ENCODE results near the gene DAZAP2.
A peak's percentile ranks its signal among the peaks of the same experiment; 100 is the strongest.

The DAZAP2 gene, protein sequence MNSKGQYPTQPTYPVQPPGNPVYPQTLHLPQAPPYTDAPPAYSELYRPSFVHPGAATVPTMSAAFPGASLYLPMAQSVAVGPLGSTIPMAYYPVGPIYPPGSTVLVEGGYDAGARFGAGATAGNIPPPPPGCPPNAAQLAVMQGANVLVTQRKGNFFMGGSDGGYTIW

DNA sequence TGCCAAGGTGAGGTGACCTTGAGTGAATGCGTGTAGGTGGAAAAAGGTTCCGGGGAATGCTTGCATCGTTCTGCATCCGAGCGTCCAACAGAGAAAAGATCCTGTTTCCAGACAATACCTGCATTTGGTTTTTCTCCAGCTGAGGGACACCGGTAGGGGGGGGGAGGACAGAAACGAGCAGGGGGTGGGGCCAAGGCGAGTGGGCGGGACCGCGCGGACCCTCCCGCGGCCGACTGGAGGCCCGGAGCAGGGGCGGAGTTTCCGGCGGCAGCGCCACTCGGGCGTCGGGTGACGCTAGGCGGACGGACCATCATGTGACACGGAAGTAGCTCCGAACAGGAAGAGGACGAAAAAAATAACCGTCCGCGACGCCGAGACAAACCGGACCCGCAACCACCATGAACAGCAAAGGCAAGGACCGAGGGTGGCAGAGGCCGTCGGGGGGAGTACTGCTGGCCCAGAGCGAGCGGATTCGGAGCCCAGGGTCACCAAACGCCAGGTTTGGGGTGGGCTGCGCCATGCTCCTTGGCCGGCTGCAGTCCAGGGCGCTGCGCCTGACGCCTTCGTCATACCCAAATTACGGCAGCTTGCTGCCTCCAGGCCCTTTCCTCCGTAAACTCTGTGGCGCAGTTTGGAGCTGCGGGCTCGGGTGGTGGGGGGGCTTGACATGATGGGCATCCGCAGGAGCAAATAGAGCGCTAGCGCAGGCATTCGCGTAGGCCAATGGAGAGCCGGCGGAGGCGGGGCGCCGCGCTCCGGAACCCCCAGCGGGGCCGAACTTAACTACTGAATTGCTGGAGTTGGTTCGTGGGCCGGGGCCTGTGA is at the start of gene DAZAP2:
Gene DAZAP2 (plus strand): TSS at position 317 of the 825 bp plus-strand sequence. CDS start 82 bp downstream, at position 399.
- TF ChIP-seq, protein P1, sequence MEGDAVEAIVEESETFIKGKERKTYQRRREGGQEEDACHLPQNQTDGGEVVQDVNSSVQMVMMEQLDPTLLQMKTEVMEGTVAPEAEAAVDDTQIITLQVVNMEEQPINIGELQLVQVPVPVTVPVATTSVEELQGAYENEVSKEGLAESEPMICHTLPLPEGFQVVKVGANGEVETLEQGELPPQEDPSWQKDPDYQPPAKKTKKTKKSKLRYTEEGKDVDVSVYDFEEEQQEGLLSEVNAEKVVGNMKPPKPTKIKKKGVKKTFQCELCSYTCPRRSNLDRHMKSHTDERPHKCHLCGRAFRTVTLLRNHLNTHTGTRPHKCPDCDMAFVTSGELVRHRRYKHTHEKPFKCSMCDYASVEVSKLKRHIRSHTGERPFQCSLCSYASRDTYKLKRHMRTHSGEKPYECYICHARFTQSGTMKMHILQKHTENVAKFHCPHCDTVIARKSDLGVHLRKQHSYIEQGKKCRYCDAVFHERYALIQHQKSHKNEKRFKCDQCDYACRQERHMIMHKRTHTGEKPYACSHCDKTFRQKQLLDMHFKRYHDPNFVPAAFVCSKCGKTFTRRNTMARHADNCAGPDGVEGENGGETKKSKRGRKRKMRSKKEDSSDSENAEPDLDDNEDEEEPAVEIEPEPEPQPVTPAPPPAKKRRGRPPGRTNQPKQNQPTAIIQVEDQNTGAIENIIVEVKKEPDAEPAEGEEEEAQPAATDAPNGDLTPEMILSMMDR (IDR thresholded peaks at IDR 0.05; ENCODE audit: low read depth, low read length, missing control alignments): no peak
- H3K4me3 ChIP-seq (replicated peaks; ENCODE audit: low read depth, low read length): peak within 1 kb of the TSS; percentile 96
- DNase-seq (ENCODE audit: extremely low read depth, low read depth): peak; percentile 76

DNA sequence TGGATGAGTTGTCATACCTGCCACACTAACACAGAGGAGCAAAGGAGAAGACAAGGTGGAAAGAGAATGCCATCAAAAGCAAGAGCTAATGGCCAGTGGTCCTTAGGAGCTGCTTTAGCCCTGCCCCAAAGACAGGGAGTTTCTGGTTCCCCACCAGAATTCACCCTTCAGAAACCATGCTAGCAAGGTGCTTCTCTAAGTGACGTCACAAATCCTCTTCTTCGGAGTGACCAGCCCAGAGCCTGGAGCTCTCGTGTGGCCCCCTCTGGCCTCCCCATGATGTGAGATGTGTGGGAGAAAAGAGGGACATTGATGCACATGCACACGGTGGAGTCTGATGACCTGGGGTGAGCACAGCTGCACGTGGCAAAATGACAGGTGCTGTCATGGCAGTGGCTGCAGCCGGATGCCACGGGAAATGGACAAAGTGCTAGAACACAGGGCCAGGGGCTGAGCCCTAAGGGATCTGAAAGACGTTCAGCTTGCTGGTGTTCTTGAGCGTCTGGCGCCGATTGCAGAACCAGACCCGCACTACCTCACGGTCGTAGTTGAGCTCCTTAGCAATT is 48.8 kb upstream of the DAZAP2 start:
- TF ChIP-seq, protein P1 (IDR thresholded peaks at IDR 0.05; ENCODE audit: low read depth, low read length, missing control alignments): no peak
- H3K4me3 ChIP-seq (replicated peaks; ENCODE audit: low read depth, low read length): no peak overlapping the region
- no peak for DNase-seq (ENCODE audit: extremely low read depth, low read depth)

DNA sequence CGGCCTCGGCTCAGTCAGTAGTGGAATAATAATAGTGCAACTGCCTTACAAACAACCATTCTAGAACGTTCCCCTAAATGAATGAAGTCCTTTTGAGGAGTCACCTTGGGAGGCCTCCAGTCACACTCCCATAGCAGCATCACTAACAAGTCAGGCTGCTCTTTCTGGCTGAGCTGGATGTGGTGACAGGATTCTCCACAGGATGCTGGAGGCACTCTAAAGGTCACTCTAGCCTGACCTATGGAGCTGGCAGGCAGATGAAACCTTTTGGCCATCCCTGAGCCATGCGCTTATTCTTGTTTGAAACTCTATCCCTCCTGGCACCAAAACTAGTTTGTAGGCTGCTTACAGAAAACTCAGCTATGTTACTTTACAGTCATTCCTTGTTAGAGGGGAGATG is 47.8 kb upstream of the DAZAP2 start:
- H3K4me3 ChIP-seq (replicated peaks; ENCODE audit: low read depth, low read length): no peak overlapping the region
- TF ChIP-seq, protein P1 (IDR thresholded peaks at IDR 0.05; ENCODE audit: low read depth, low read length, missing control alignments): no peak
- DNase-seq (ENCODE audit: extremely low read depth, low read depth): no peak

DNA sequence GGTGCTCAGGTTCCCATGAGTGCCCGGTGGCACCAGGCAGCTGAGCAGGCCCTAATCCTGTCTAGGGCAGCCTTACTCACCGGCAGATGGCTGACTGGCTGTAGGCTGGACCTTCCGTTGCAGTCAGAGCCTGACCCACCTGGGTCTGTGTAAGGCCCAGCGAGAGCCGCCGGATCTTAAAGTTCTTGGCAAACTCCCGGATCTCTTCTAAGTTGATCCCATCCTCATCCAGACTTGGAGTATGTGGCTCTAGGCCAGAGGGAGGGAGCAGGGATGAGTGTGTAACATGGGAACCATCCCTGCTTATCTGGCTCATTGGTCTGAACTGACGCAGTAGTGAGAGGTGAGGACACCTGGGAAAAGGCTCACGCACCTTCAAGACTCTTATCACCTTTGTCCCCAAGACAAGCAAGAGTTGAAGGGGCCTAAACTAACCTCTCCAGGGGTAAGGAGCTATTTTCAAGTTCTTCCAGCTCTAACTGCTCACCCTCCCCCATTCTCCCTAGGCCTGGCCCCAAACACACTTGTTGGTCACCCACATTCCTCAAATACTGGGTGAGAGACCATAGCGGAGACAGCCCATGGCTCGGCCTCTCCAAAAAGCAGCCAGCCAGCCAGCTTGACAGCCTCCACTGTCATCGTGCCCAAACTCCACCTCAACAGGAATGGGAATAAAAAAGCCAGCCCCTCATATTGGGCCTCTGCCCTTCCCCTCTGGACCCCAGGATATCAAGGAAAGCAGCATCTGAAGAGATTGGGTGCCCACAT is 46.9 kb upstream of the DAZAP2 start:
- TF ChIP-seq, protein P1 (IDR thresholded peaks at IDR 0.05; ENCODE audit: low read depth, low read length, missing control alignments): no peak
- H3K4me3 ChIP-seq (replicated peaks; ENCODE audit: low read depth, low read length): no peak overlapping the region
- DNase-seq (ENCODE audit: extremely low read depth, low read depth): no peak

DNA sequence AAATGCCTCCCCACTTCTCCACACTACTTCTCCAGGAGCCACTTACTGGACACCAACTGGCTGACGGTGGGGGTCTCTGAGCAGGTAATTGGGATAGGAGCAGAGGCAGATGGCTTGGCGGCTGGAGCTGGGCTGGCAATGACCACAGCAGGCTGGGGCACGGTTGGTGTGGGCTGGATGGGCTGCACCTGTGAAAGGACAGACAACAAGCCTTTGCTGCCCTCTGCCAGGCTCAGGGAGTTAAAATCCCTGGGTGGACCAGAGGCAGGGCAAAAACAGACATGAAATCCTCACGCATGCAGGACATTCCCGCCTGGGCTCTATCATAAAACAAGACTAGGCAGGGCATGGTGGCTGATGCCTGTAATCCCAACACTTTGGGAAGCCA is 46.3 kb upstream of the DAZAP2 start:
- no peak for DNase-seq (ENCODE audit: extremely low read depth, low read depth)
- no peak overlapping the region for H3K4me3 ChIP-seq (replicated peaks; ENCODE audit: low read depth, low read length)
- TF ChIP-seq, protein P1 (IDR thresholded peaks at IDR 0.05; ENCODE audit: low read depth, low read length, missing control alignments): no peak

DNA sequence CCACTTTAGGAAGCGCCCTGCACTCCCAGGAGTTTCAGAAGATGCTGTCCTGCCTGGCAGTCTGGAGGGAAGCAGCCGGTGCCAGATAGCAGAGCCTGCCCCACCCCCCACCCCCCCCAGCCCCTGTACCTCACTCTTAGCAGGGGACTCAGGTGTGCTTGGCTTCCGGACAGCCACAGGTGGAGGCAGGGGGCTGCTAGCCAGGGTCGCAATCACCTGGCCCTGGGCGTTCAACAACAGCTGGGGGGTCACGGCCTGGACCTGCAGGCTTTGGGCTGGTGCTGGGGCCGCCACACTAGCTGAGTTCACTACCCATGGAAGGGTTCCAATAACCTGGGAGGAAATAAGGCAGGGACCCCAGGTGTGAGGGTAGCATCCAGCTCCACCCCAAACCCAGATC is 42.8 kb upstream of the DAZAP2 start:
- TF ChIP-seq, protein P1 (IDR thresholded peaks at IDR 0.05; ENCODE audit: low read depth, low read length, missing control alignments): no peak
- no peak for DNase-seq (ENCODE audit: extremely low read depth, low read depth)
- H3K4me3 ChIP-seq (replicated peaks; ENCODE audit: low read depth, low read length): no peak overlapping the region

Data from HFF-Myc (cell line).